ENCODE results near the gene LRRC37A. TPM values are rescaled to one million over a fixed set of nuclear protein-coding genes. Genes with fewer than 3 reads are reported as not detected.
"Not testable (repeated sequence)": the region's sequence is repeated elsewhere in the genome, so short reads cannot be mapped to it uniquely, and the experiment has no call there.

The LRRC37A gene
- total and polyA plus RNA-seq, 4 experiments from 2014 or later, result 0.05 to 12.9 (median 6.7) TPM

- peaks cover 3% of the 10 kb centered on the region in 2 donors for H3K27me3 Mint-ChIP-seq
- no peak for DNase-seq
- no peaks in the 10 kb centered on the region for H3K27me3 ChIP-seq (ENCODE audit: insufficient read depth, low read length)
- H3K4me1 Mint-ChIP-seq, result peaks cover 0 to 5% (median 0%) of the 10 kb centered on the region in 4 donors
- CTCF ChIA-PET (ENCODE audit: partially characterized antibody), result interaction anchor here (0.6 to 1.5 kb wide), 2 partner anchors 13 to 14 kb away, joined by 4 read pairs; no protein-coding TSS in a partner anchor
- H3K4me3 ChIP-seq (ENCODE audit: low read length in 2 of 2), result no peak overlapping the region
- no peak overlapping the region for H3K27ac Mint-ChIP-seq
- H3K9me3 Mint-ChIP-seq, result no peaks in the 10 kb centered on the region
- POLR2A ChIA-PET (ENCODE audit: partially characterized antibody), result no interaction called here
- H3K4me3 Mint-ChIP-seq, result no peak overlapping the region
- H3K36me3 ChIP-seq (ENCODE audit: insufficient read depth, low read length), result no peaks in the 10 kb centered on the region
- no peaks in the 10 kb centered on the region for H3K36me3 Mint-ChIP-seq
- intact Hi-C loops (cut with micrococcal nuclease), result no loop called here
- no peaks in the 10 kb centered on the region for H3K4me1 ChIP-seq (ENCODE audit: insufficient read depth, low read length)
- H3K9me3 ChIP-seq (ENCODE audit: control insufficient read depth in 1 of 2, low read length in 2 of 2), result no peaks in the 10 kb centered on the region
- no peak overlapping the region for H3K27ac ChIP-seq (ENCODE audit: low read depth, low read length)
Measured at GRCh38 chr17:46274238-46274637, 20.7 kb upstream of the LRRC37A start.

GRCh38 chr17:46276728-46277479 is 18.0 kb upstream of the LRRC37A start:
- intact Hi-C loops (cut with micrococcal nuclease); H3K9me3 Mint-ChIP-seq; H3K27ac ChIP-seq (ENCODE audit: low read depth, low read length); H3K27me3 Mint-ChIP-seq; H3K4me1 ChIP-seq (ENCODE audit: insufficient read depth, low read length); H3K36me3 Mint-ChIP-seq; DNase-seq; H3K4me3 ChIP-seq (ENCODE audit: low read length in 2 of 2); H3K9me3 ChIP-seq (ENCODE audit: control insufficient read depth in 1 of 2, low read length in 2 of 2); H3K4me3 Mint-ChIP-seq; H3K27me3 ChIP-seq (ENCODE audit: insufficient read depth, low read length); H3K4me1 Mint-ChIP-seq; H3K36me3 ChIP-seq (ENCODE audit: insufficient read depth, low read length): not testable (repeated sequence)
- ChIA-PET CTCF (ENCODE audit: partially characterized antibody) (interaction anchor here (1.1 kb wide), 1 partner anchor 274 kb away, joined by 3 read pairs; no protein-coding TSS in a partner anchor), POLR2A (ENCODE audit: partially characterized antibody) (interaction anchor here (2.7 kb wide), 1 partner anchor 11 kb away, joined by 10 read pairs; no protein-coding TSS in a partner anchor)
- peak overlapping the region in 1 of 7 donors; percentile 45 for H3K27ac Mint-ChIP-seq

- H3K9me3 ChIP-seq (ENCODE audit: control insufficient read depth in 1 of 2, low read length in 2 of 2); H3K4me1 ChIP-seq (ENCODE audit: insufficient read depth, low read length); POLR2A ChIA-PET (ENCODE audit: partially characterized antibody); H3K36me3 ChIP-seq (ENCODE audit: insufficient read depth, low read length); DNase-seq; H3K27ac ChIP-seq (ENCODE audit: low read depth, low read length); H3K9me3 Mint-ChIP-seq; H3K36me3 Mint-ChIP-seq; H3K4me3 Mint-ChIP-seq; H3K4me3 ChIP-seq (ENCODE audit: low read length in 2 of 2); H3K27me3 ChIP-seq (ENCODE audit: insufficient read depth, low read length); CTCF ChIA-PET (ENCODE audit: partially characterized antibody); intact Hi-C loops (cut with micrococcal nuclease); H3K27me3 Mint-ChIP-seq: not testable (repeated sequence)
- Mint-ChIP-seq H3K4me1 (peaks cover 3 to 15% (median 10%) of the 10 kb centered on the region in 4 donors), H3K27ac (peak overlapping the region in 1 of 7 donors; percentile 17)
Measured at GRCh38 chr17:46281336-46281735, 13.6 kb upstream of the LRRC37A start.

GRCh38 chr17:46282635-46283034 is 12.3 kb upstream of the LRRC37A start:
- POLR2A ChIA-PET (ENCODE audit: partially characterized antibody); H3K9me3 Mint-ChIP-seq; H3K4me3 ChIP-seq (ENCODE audit: low read length in 2 of 2); H3K36me3 Mint-ChIP-seq; H3K4me3 Mint-ChIP-seq; H3K27ac ChIP-seq (ENCODE audit: low read depth, low read length); H3K9me3 ChIP-seq (ENCODE audit: control insufficient read depth in 1 of 2, low read length in 2 of 2); H3K4me1 ChIP-seq (ENCODE audit: insufficient read depth, low read length); H3K36me3 ChIP-seq (ENCODE audit: insufficient read depth, low read length); H3K27me3 Mint-ChIP-seq; CTCF ChIA-PET (ENCODE audit: partially characterized antibody); H3K27me3 ChIP-seq (ENCODE audit: insufficient read depth, low read length); H3K27ac Mint-ChIP-seq; intact Hi-C loops (cut with micrococcal nuclease); DNase-seq: not testable (repeated sequence)
- peaks cover 5 to 18% (median 15%) of the 10 kb centered on the region in 4 donors for H3K4me1 Mint-ChIP-seq

- H3K27me3 ChIP-seq (ENCODE audit: insufficient read depth, low read length); H3K27ac ChIP-seq (ENCODE audit: low read depth, low read length); POLR2A ChIA-PET (ENCODE audit: partially characterized antibody); H3K36me3 ChIP-seq (ENCODE audit: insufficient read depth, low read length); H3K9me3 ChIP-seq (ENCODE audit: control insufficient read depth in 1 of 2, low read length in 2 of 2); H3K4me3 ChIP-seq (ENCODE audit: low read length in 2 of 2); H3K27me3 Mint-ChIP-seq; H3K36me3 Mint-ChIP-seq; H3K4me1 ChIP-seq (ENCODE audit: insufficient read depth, low read length); intact Hi-C loops (cut with micrococcal nuclease); H3K9me3 Mint-ChIP-seq: not testable (repeated sequence)
- Mint-ChIP-seq H3K4me3 (peak overlapping the region in 1 of 8 donors; percentile 3), H3K27ac (peak overlapping the region in 3 of 7 donors; percentile 2 to 86 (median 33)), H3K4me1 (peaks cover 5 to 18% (median 15%) of the 10 kb centered on the region in 4 donors)
- CTCF ChIA-PET (ENCODE audit: partially characterized antibody), result interaction anchor here (0.6 to 1.2 kb wide), 2 partner anchors 24 to 148 kb away, joined by 3 read pairs; no protein-coding TSS in a partner anchor
- peak in 3 of 5 donors; percentile 27 to 82 (median 34) for DNase-seq
Measured at GRCh38 chr17:46284467-46284866, 10.5 kb upstream of the LRRC37A start.

- H3K27ac ChIP-seq (ENCODE audit: low read depth, low read length); H3K27ac Mint-ChIP-seq; H3K9me3 Mint-ChIP-seq; DNase-seq; POLR2A ChIA-PET (ENCODE audit: partially characterized antibody); intact Hi-C loops (cut with micrococcal nuclease); H3K36me3 ChIP-seq (ENCODE audit: insufficient read depth, low read length); H3K27me3 ChIP-seq (ENCODE audit: insufficient read depth, low read length); H3K27me3 Mint-ChIP-seq; H3K4me1 ChIP-seq (ENCODE audit: insufficient read depth, low read length); H3K4me3 ChIP-seq (ENCODE audit: low read length in 2 of 2); H3K36me3 Mint-ChIP-seq; H3K4me3 Mint-ChIP-seq; H3K9me3 ChIP-seq (ENCODE audit: control insufficient read depth in 1 of 2, low read length in 2 of 2): not testable (repeated sequence)
- H3K4me1 Mint-ChIP-seq, result peaks cover 5 to 18% (median 14%) of the 10 kb centered on the region in 4 donors
- CTCF ChIA-PET (ENCODE audit: partially characterized antibody), result interaction anchor here (1.2 to 3.3 kb wide), 2 partner anchors 149 to 283 kb away, joined by 3 to 26 read pairs; no protein-coding TSS in a partner anchor
Measured at GRCh38 chr17:46285500-46285899, 9.4 kb upstream of the LRRC37A start.

- H3K9me3 Mint-ChIP-seq; H3K9me3 ChIP-seq (ENCODE audit: control insufficient read depth in 1 of 2, low read length in 2 of 2); POLR2A ChIA-PET (ENCODE audit: partially characterized antibody); H3K36me3 Mint-ChIP-seq; H3K27ac ChIP-seq (ENCODE audit: low read depth, low read length); H3K4me3 Mint-ChIP-seq; intact Hi-C loops (cut with micrococcal nuclease); H3K27me3 ChIP-seq (ENCODE audit: insufficient read depth, low read length); H3K36me3 ChIP-seq (ENCODE audit: insufficient read depth, low read length); H3K4me1 ChIP-seq (ENCODE audit: insufficient read depth, low read length); H3K27me3 Mint-ChIP-seq; H3K4me3 ChIP-seq (ENCODE audit: low read length in 2 of 2): not testable (repeated sequence)
- DNase-seq, result peak; percentile 65 to 83 (median 72)
- CTCF ChIA-PET (ENCODE audit: partially characterized antibody), result interaction anchor here (0.6 to 3.3 kb wide), 12 partner anchors 13 to 694 kb away, joined by 3 to 26 read pairs (median 3); no protein-coding TSS in a partner anchor
- H3K27ac Mint-ChIP-seq, result peak overlapping the region in 3 of 7 donors; percentile 0 to 77 (median 0)
- H3K4me1 Mint-ChIP-seq, result peaks cover 5 to 26% (median 20%) of the 10 kb centered on the region in 4 donors
Measured at GRCh38 chr17:46286764-46287221, 8.1 kb upstream of the LRRC37A start.
